ENCODE results near the gene SYT6.

- TF ChIP-seq CTCF (IDR thresholded peaks at IDR 0.05) (no peak), POLR2A (IDR thresholded peaks at IDR 0.05) (no peak)
Measured at GRCh38 chr1:114178936-114179335, 25.3 kb upstream of the SYT6 start.

Data from thyroid gland (tissue), 4 donors.